Activated naive CD4-positive, alpha-beta T cell treated with anti-CD3 and anti-CD28 coated beads, Interleukin-2, amount 50 U/mL, for 72 hours (primary cell): ENCODE measurements around the gene FAT2. TPM values are rescaled to one million over a fixed set of nuclear protein-coding genes. Genes with fewer than 3 reads are reported as not detected.

ENCODE experiments used
- ATAC-seq, 2 donors: fragments of 150-1000 bp; cut with Tn5 transposase; 2 replicates each; pipeline ENCODE4 v1.10.0; 2021; ENCODE audit warnings: mild to moderate bottlenecking in 2 of 2, moderate library complexity in 2 of 2
- DNase-seq, 2 donors: peaks; one replicate each; pipeline ENCODE4 v3.0.0; 2021 to 2022; ENCODE audit warnings: low spot score in 2 of 2
- H3K27ac Mint-ChIP-seq, 2 donors: one replicate each; pipeline ENCODE4 v1.8.0; 2022; ENCODE audit warnings: mild to moderate bottlenecking in 2 of 2, mixed read lengths in 2 of 2
- H3K36me3 Mint-ChIP-seq, 2 donors: one replicate each; pipeline ENCODE4 v1.8.0; 2022; ENCODE audit warnings: mixed read lengths in 2 of 2
- H3K9me3 Mint-ChIP-seq, 2 donors: one replicate each; pipeline ENCODE4 v1.8.0; 2022; ENCODE audit warnings: mixed read lengths in 2 of 2
- total RNA-seq, 2 donors: library from RNA; stranded (reverse); gene quantifications; one replicate each; pipeline ENCODE4 v1.2.3, GENCODE V29; 2022

The FAT2 gene
- total RNA-seq, 2 donors from 2014 or later, result not detected

DNA sequence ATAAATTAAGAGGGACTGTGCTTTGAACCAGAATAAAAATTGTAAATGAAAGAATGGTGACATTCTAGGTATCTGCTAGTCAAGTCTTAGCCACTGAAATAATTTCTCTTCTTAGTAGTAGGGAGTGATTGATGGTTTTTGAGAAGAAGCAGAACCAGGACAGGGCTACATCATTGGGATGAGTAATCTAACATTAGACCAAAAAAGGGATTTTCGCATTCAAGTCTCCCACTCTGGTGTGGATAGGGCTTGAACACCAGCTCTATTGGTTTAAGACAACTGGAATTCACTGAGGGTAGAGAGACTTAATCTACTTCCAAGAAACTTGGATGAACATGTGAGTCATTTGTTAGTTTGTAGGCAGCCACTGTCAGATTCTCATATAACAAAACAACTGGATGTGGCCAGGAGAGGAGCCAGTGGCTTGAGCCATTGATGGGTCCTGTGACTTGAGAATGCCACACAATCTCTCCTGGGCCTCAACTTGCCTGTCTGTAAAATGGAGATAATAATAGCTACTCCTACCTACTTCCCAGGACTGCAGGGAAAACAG is 16.6 kb downstream of the FAT2 start:
- ATAC-seq (no peak), DNase-seq (no peak)
- Mint-ChIP-seq H3K36me3 (no peaks in the 10 kb centered on the region), H3K27ac (peak overlapping the region in 1 of 2 donors; percentile 20), H3K9me3 (no peaks in the 10 kb centered on the region)

DNA sequence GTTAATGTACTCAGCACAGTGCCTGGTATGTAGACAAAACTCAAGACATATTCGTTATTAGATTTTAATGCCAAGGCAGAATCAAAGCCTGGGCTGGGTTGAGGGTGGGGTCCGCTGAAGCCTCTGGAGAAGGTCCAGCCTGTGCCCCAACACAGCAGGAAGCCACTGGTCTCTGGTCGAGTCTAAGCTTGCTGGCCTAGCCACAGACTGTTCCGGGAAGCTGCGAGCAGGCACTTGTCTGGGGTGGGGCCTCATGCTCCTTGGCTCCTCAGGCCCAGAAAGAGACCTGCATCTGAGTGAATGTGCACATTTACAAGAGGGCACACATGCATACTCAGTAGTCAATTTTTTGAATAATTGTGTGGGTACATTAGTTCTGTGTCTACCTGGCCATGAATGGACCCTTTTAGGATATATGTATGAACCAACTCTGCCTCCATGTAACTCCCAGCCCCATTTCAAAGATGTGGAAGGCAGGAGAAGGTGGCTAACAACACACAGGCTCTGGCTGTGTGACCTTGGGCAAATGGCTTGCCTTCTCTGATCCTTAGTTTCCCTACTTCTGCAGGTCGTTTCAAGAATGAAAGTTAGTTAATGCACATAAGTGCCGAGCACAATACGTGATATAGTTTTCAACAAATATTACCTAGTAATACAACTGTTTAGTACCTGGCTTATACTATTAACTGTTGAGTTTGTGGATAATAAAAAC is 18.3 kb downstream of the FAT2 start:
- ATAC-seq (no peak), DNase-seq (no peak)
- no peaks in the 10 kb centered on the region for H3K9me3 Mint-ChIP-seq
- H3K36me3 Mint-ChIP-seq, result no peaks in the 10 kb centered on the region
- no peak overlapping the region for H3K27ac Mint-ChIP-seq

DNA sequence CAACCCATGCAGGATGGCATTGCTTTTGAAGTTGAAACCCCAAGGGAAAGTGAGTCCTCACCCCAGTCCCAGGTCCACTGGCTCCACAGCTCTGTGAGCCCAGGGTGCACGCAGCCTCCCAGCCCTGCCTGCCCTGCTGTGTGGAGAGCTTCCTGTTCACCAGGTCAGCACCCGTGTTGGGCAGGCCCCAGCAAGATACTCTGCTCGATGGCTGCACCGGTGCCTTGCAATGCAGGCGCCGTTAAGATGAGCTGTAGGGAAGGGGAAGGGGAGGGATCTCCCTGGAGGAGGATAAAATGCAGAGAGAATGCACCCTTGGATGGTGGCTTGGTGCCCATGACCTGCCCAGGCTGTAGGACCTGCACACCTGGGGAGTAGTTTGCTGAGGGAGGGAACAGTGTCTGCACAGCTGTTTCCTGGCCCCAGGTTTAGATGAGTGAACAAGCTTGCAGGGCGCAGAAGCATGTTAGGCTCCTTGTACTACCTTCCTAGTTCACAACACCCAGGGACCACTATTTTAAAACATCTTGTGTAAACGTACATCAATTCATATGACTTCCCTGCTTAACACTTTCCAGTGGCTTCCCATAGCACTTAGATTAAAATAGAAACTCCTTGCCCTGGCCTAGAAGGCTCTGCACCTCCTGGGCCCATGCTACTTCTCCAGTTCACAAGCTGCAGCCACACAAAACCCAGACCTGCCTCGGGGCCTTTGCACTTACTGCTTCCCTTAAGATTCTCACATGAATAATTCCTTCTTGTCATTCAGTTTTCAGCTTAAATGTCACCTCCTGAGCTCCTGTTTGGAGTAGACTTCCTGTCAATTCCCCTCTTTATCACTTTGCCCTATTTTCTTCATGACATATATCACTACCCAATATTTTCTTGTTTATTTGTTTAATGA is 19.6 kb downstream of the FAT2 start:
- Mint-ChIP-seq H3K27ac (no peak overlapping the region), H3K9me3 (no peaks in the 10 kb centered on the region), H3K36me3 (no peaks in the 10 kb centered on the region)
- ATAC-seq, result no peak
- no peak for DNase-seq

DNA sequence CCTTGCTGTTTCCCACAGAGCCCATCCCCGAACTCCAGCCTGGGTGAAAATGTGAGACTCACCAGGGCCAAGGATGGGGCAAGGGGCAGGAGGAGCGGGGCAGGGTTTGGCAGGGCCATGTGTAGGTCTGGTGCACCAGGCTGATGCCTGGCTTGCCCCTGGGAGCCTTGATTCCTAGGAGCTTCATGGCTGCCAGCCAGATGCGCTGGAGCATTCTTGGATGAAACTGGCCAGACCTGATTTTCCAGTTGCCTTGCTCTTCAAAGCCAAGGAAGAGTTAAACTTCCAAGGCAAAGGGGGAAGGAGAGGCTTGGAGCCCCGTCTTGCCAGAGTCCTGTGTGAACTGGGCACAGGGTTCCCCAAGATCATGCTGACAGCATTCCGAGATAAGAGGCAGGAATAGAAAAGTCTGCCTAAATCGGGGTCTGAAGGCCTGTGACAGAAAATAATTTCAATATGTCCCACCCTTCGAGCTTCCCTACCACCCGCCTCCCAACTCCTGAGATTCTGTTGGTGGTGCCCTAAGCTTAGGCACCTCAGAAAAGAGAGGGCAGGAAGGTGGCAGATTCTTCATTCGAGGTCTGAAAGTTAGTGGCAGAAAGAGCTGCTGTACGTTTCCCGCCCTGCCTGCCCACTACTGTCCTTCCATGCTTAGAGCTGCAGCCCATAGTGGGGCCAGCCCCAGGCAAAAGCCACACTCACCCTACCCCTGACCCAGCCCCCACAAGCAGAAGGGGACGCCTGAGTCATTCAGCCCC is 20.4 kb downstream of the FAT2 start:
- no peak for DNase-seq

DNA sequence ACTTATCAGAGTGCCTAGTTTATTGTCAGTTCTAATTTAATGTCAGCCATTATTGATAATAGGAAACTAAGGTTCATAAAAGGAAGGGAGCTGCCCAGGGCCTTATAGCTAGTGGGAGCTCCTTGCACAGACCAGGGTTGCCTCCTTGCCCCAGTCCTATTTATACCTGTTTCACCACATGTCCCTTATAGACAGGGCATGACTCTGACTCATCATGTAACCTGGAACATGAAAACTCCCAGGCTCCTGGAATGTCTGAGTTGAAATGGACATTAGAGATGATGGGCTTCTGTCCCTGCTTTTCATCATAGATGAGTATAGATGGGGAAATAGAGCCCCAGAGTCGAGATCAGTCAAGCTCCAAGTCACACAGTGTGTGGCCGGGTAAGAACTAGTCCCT is 21.1 kb downstream of the FAT2 start:
- no peaks in the 10 kb centered on the region for H3K9me3 Mint-ChIP-seq
- DNase-seq (no peak), ATAC-seq (no peak)
- no peak overlapping the region for H3K27ac Mint-ChIP-seq
- no peaks in the 10 kb centered on the region for H3K36me3 Mint-ChIP-seq

More for the DNA sequence above, 20.4 kb downstream of the FAT2 start:
- Mint-ChIP-seq H3K36me3 (no peaks in the 10 kb centered on the region), H3K9me3 (no peaks in the 10 kb centered on the region), H3K27ac (no peak overlapping the region)
- no peak for ATAC-seq

DNA sequence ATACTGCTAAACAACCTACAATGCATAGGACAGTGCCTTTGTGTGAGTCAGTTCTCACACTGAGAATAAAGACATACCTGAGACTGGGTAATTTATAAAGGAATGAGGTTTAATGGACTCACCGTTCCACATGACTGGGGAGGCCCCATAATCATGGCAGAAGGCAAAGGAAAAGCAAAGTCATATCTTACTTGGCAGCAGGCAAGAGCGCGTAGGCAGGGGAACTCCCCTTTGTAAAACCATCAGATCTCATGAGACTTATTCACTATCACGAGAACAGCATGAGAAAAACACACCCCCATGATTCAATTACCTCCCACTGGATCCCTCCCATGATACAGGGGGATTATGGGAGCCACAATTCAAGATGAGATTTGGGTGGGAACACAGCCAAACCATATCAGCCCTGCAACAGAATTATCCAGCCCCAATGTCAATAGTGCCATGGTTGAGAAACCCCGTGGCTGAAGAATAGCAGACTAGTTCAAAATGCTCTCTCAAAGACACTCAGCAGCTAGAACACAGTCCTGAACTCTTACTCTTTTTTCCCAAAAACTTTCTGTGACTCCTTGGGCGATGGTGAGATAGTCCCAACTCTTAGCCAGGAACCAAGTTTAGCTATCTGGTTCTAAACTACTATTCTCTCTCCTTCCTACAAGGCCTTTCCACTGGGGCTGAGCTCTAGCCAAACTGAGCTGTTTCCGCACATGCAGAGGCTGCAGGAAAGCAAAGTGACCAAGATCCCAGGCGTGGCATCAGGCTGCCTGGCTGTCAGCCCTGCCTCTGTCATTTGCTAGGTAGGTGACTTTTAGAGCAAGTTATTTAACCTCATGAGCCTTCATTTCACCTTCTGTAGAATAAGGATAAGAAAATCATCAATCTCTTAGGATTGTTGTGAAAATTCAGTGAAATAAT is 21.7 kb downstream of the FAT2 start:
- no peaks in the 10 kb centered on the region for H3K9me3 Mint-ChIP-seq
- peak; percentile 89 to 95 for ATAC-seq
- DNase-seq, result peak in 1 of 2 donors; percentile 20

DNA sequence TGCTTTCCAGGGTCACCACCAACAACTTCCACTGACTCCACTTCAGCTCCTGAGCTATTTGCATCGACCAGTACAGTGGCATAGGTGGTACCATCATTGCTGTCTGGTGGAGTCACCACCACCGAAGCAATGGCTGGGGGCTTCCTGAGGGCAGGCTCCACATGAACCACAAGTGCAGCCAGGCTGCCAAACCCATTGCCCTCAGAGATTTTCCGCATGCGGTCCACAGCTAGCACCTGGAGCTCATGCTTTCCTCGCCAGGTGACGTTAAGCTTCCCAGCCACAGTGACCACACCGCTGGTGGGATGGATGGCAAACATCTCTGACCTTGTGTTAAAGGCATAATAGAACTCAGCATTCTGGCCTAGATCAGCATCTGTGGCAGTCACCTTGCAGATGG is 23.1 kb downstream of the FAT2 start:
- H3K27ac Mint-ChIP-seq, result no peak overlapping the region
- no peaks in the 10 kb centered on the region for H3K36me3 Mint-ChIP-seq
- ATAC-seq, result no peak
- DNase-seq, result no peak
- H3K9me3 Mint-ChIP-seq, result no peaks in the 10 kb centered on the region

More for the DNA sequence above, 21.7 kb downstream of the FAT2 start:
- Mint-ChIP-seq H3K27ac (no peak overlapping the region), H3K36me3 (no peaks in the 10 kb centered on the region)

DNA sequence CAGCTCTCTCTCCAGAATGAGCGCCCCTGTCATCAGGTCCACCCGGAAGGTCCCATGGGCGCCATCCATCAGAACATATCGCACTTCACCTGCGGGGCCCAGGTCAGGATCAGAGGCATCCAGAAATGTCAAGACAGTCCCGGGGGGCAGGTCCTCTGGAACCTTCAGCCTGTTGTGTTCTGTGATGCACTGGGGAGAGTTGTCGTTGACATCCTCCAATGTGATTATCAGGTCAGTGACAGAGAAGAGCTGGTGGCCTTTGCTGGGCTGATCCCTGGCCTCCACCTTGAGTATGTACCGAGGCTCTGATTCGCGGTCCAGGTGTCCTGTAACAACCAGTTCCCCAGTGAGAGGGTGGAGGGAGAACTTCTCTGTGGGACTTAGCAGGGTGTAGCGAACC is 25.2 kb downstream of the FAT2 start:
- Mint-ChIP-seq H3K9me3 (no peaks in the 10 kb centered on the region), H3K36me3 (no peaks in the 10 kb centered on the region), H3K27ac (no peak overlapping the region)
- ATAC-seq (no peak), DNase-seq (no peak)

DNA sequence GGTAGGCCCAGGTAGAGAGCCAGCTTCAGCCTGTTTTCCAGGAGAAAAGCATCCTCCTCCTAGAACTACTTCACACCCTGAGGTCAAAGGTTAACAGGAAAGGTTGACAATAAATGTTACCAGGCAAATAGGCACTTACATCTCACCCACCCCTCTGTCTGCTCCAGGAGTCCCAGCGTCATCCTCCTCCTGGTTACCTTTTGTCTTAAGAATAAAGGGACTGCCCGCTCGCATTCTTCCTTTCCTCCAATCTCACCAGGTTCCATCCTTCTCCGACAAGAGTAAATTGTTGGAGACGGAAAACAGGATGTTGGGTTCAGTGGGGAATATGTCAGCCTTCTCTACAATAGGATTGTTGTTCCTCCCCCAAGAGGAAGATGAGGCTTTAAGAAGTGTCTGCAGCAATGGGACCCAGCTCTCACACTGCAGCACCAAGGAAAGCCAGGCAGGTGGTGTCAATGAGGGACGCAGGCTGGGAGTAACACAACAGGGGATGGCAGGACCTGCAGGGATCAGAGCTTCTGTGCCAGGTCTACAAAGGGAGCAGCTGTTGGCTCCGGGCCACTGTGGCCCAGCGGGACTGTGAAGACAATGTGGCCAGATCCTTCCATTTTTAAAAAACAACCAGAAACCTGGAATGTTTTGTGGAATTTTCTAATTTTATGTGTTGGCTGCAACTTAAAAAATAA is 29.0 kb downstream of the FAT2 start:
- no peaks in the 10 kb centered on the region for H3K9me3 Mint-ChIP-seq
- no peak overlapping the region for H3K27ac Mint-ChIP-seq
- ATAC-seq (no peak), DNase-seq (no peak)
- no peaks in the 10 kb centered on the region for H3K36me3 Mint-ChIP-seq

DNA sequence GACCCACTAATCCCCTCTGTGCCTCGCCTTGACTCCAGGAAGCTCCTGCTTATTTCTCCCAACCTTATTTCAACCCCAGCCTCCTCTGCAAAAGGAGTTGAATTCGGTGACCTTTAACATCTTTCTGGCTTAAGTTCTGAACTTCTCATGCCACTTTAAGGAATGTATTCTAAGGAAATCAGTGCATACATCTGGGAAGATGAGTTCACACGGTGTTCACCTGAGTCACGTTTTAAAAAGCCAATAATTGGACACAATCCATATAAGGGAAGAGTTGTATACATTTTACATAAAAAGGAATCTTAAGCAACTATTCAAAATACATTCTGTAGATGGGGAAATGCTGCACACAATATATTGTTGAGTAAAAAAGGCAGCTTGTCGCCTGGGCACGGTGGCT is 33.2 kb downstream of the FAT2 start:
- ATAC-seq (no peak), DNase-seq (no peak)
- no peaks in the 10 kb centered on the region for H3K36me3 Mint-ChIP-seq
- no peak overlapping the region for H3K27ac Mint-ChIP-seq
- H3K9me3 Mint-ChIP-seq, result no peaks in the 10 kb centered on the region

DNA sequence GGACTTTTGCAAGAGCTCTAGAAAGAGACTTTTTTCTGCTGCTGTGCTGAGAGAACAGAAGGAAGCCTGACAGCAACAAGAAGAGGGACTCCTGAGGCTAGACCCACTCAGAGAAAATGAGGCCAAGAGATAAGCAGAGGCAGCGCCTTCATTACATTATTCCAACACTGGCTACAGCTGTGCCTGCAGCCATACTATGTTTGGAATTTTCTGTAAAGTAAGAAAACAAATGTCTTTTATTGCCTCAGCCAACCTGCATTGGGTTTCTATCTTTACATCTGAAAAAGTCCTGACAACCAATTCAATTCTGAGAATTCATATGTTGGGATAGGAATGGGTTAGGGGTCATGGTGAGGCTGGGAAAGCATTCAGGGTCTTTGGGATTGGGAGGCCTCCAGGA is 33.7 kb downstream of the FAT2 start:
- Mint-ChIP-seq H3K9me3 (no peaks in the 10 kb centered on the region), H3K27ac (no peak overlapping the region), H3K36me3 (no peaks in the 10 kb centered on the region)
- ATAC-seq, result no peak
- DNase-seq, result no peak

DNA sequence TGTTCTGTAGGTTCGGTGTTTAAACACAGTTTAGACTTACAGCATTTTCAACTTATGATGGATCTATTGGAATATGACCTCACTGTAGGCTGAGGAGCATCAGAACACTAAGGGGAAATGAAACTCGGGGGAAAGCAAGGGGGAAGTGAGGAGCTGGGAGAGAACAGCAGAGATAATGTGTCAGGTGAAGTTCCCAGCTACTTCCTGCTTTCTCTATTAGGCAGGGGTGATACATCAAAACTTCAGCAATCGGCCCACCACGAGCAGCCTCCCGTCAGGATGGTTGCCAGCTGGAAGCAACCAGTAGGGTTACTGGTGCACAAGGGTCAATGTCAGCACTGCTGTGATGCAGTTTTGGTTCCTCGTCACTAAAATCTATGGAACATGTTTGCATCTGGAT is 34.3 kb downstream of the FAT2 start:
- DNase-seq (no peak), ATAC-seq (no peak)
- H3K27ac Mint-ChIP-seq, result no peak overlapping the region
- H3K36me3 Mint-ChIP-seq, result no peaks in the 10 kb centered on the region
- H3K9me3 Mint-ChIP-seq, result no peaks in the 10 kb centered on the region

DNA sequence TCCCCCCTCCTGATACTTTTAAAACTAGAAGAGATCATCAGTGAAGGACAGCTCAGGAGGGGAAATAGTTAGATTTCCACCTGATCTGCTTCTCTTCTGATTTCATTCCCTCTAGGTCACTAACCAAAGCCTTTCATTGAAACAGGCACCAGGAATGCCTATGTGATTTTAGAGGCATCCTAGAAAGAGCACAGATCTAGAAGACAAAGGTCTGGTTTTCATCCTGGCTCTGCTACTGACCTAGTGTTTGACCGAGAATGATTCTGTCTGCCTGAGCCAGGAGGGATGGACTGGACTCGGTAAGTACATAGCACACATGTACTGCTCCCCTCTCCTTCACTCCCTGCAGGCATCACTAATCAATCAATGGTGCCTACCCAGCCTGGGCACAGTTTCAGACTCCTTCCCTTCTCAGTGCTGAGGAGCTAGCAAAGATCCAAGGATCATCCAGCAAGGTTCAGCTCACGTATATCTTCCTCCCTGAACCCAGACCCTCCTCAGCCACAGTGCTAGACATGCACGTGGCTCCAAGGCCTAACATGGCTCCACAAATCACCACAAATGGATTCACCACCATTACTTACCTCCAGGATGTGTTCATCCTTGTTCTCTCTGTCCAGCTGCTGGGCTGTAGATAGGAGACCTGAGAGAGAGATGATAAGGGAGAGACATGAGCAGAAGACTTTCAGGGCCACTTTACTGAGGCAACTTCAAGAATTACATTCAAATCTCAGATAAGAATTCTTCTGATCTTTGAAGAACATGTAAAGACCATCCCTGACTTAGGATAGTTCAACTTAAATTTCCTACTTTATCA is 35.2 kb downstream of the FAT2 start:
- DNase-seq (no peak), ATAC-seq (no peak)
- Mint-ChIP-seq H3K36me3 (no peaks in the 10 kb centered on the region), H3K9me3 (no peaks in the 10 kb centered on the region), H3K27ac (no peak overlapping the region)

DNA sequence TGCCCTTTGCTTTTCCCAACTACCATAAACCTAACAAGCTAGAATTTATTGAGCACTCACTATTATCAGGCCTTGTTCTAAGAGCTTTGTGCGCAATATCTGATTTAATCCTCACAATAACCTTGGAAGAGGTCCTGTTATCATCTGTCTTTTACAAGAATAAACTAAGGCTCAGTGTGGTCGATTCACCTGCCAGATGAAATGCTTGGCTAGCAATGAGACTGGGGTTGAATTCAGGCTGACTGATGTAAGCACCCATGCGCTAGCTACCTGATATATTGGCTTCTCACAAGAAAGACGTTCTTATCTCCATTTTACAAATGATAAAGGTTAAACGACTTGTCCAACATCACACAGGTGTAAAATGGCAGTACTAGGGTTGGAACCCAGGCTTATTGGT is 37.4 kb downstream of the FAT2 start:
- H3K9me3 Mint-ChIP-seq, result no peaks in the 10 kb centered on the region
- DNase-seq (no peak), ATAC-seq (no peak)
- no peak overlapping the region for H3K27ac Mint-ChIP-seq
- no peaks in the 10 kb centered on the region for H3K36me3 Mint-ChIP-seq

DNA sequence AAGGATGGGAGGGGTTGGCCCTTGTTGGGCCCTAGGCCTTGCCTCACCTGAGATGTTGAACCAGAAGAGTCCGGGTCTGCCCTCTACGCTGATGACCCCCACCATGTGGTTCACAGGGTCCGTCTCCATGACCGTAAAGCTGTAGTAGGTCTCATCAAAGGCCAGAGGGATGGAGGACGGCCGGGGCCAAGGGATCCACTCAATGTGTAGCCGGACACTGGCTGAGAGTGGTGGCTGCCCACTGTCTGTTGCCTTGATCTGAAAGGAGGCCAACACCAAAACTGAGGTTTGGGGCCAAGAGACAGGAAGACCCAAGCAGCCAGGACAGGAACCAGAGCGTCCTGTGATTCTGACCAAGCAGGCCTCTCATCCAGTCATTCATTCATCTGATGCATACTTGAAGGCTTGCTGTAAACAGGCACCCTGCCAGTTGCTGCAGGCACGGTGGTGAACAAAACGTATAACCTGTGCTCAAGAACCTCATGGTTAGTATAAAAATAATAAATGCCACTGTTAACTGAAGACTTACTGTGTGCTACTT is 37.9 kb downstream of the FAT2 start:
- H3K36me3 Mint-ChIP-seq, result no peaks in the 10 kb centered on the region
- H3K9me3 Mint-ChIP-seq, result no peaks in the 10 kb centered on the region
- no peak for DNase-seq
- no peak overlapping the region for H3K27ac Mint-ChIP-seq
- ATAC-seq, result no peak
